Body of pancreas (tissue), 4 donors: ENCODE results near the gene WNT5B. TPM values are rescaled to one million over a fixed set of nuclear protein-coding genes. Genes with fewer than 3 reads are reported as not detected.

Experiments
- ATAC-seq: fragments of 150-250 bp; one replicate; pipeline ENCODE4 v1.9.1; 2016
- DNase-seq, 4 donors: peaks; one replicate each; pipeline ENCODE4 v3.0.0-alpha.2; 2019
- H3K27ac ChIP-seq, 4 donors: fragments of 200-600 bp; sonication (generic); 1 replicate in 3 of 4; 2 replicates in 1 of 4; pipeline versions ENCODE4 v1.5.1 to v1.6.1; 2016 to 2019; ENCODE audit warnings: mild to moderate bottlenecking in 1 of 4, mixed read lengths in 1 of 4, moderate library complexity in 1 of 4
- H3K27me3 ChIP-seq, 2 donors: fragments of 200-600 bp; sonication (generic); one replicate each; pipeline ENCODE4 v1.6.0; 2016; ENCODE audit warnings: mild to moderate bottlenecking in 1 of 2
- H3K36me3 ChIP-seq, 2 donors: fragments of 200-600 bp; sonication (generic); replicated peaks in 1 of 2; 2 replicates each; pipeline ENCODE4 v1.5.1; 2016; ENCODE audit warnings: low read depth in 2 of 2; ENCODE audit not compliant: insufficient read depth in 1 of 2
- H3K4me1 ChIP-seq: fragments of 200-600 bp; sonication (generic); one replicate; pipeline ENCODE4 v1.6.0; 2016
- H3K4me3 ChIP-seq, 2 donors: fragments of 200-600 bp; sonication (generic); 1 replicate in 1 of 2; 2 replicates in 1 of 2; pipeline ENCODE4 v1.5.1; 2016 to 2019
- H3K9me3 ChIP-seq, 3 donors: fragments of 200-600 bp; sonication (generic); 1 replicate in 2 of 3; 2 replicates in 1 of 3; pipeline ENCODE4 v1.5.1; 2016
- POLR2A ChIP-seq, 3 donors: fragments of 450-650 bp; IDR thresholded peaks; one replicate each; pipeline ENCODE4 v1.6.1; 2016; ENCODE audit warnings: antibody characterized with exemption in 3 of 3, mild to moderate bottlenecking in 2 of 3
- WGBS, 2 donors: methylation state at CpG; one replicate each; pipeline ENCODE4 v1.1.5; 2017; 5-methylcytosine and 5-hydroxymethylcytosine counted together
- intact Hi-C: fragments of 100-400 bp; cut with DNase I; formaldehyde crosslinking; loops from one replicate; pipeline ENCODE4 v1.15.1; 2023
- total RNA-seq, 2 donors: library from RNA; depleted of rRNA; stranded (reverse); fragments of >200 nt; gene quantifications; one replicate each; pipeline ENCODE4 v1.1.0, GENCODE V29; 2016
- TF ChIP-seq, protein P1 (sequence below), 7 experiments: fragments of 450-650 bp in 4 of 7; fragments of 200-600 bp in 3 of 7; sonication (generic) in 3 of 7; IDR thresholded peaks; one replicate each; pipeline ENCODE4 v1.5.1; 2016 to 2019; ENCODE audit warnings: antibody characterized with exemption in 7 of 7

WNT5B gene
- total RNA-seq, 2 donors from 2014 or later, result not detected

DNA sequence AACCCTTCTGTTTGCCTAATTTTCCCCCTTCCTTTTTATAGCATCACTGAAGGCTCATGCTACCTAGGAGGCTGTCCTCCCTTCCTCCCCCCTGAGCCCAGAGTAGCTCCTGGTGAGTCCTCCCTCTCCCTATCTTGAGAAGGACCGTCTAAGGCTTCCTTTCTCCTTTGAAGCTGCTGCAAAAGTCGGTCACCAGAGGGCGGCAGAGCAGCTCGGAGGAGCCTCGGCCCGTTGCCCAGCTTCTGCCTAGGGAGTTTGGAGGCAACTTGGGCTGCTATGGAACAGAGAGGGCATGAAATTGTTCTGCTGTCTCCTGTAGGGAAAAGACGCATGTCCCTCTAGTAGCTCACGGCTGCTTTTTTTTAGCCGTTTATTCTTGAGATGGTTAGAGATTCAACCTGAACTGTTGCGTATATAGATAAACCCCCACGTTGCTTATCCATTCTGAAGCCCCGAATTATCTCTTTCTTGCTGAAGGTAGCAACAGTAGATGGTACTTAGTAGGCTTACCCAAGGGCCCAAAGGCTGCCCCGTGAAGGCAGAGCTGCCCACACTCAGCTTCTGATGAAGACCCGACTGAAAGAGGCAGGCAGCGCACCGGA, 5.7 kb downstream of the WNT5B start:
- TF ChIP-seq, protein P1, sequence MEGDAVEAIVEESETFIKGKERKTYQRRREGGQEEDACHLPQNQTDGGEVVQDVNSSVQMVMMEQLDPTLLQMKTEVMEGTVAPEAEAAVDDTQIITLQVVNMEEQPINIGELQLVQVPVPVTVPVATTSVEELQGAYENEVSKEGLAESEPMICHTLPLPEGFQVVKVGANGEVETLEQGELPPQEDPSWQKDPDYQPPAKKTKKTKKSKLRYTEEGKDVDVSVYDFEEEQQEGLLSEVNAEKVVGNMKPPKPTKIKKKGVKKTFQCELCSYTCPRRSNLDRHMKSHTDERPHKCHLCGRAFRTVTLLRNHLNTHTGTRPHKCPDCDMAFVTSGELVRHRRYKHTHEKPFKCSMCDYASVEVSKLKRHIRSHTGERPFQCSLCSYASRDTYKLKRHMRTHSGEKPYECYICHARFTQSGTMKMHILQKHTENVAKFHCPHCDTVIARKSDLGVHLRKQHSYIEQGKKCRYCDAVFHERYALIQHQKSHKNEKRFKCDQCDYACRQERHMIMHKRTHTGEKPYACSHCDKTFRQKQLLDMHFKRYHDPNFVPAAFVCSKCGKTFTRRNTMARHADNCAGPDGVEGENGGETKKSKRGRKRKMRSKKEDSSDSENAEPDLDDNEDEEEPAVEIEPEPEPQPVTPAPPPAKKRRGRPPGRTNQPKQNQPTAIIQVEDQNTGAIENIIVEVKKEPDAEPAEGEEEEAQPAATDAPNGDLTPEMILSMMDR (IDR thresholded peaks at IDR 0.05), result peak; percentile 38 to 83 (median 73)
- TF ChIP-seq POLR2A (IDR thresholded peaks at IDR 0.05), result no peak
- peak; percentile 81 to 90 (median 86) for DNase-seq
- WGBS, 2 donors, result 37 to 42% methylated on average over 15 to 16 of the region's 16 CpGs
- intact Hi-C loops, result no loop called here
- H3K27ac ChIP-seq, result no peak overlapping the region
- no peaks in the 10 kb centered on the region for H3K27me3 ChIP-seq
- ATAC-seq, result peak; percentile 79
- H3K36me3 ChIP-seq, result no peaks in the 10 kb centered on the region
- H3K4me1 ChIP-seq, result peaks cover 17% of the 10 kb centered on the region
- no peaks in the 10 kb centered on the region for H3K9me3 ChIP-seq
- H3K4me3 ChIP-seq, result no peak overlapping the region

DNA sequence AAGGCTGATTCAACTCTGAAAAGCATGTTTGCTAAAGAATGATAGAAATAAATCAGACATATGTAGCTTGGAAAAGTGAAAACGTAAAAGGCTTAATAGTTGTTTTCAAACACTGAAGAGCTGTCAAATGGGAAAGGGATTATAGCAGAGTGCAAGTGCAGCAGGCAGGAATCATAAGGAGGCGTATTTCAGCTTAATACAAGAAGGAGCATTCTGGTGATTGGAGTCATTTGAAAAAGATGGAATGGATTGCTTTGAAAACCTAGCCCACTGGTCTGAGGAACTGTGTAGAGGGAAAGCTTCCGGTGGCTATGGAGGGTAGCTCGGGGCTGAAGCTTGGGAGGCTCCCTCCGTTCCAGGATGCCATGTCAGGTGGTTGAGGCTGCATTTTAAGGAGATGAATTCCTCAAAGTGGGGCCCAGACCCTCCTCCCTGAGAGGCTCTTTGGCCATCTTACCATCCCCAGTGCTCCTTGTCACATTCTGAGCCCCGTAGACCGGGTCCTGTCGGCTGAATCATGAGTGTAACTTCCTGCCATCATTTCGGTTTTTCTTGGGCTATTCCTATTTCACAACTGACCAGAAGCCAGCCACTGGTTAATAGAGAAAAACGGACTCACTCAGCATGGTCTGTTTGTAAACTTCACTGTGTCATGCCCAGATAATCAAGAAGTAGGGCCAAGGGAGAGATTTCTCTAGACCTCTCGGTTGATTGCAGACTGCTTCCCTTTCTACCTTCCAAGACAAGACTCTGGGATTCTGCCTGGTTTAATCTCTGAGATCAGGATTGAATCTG, 6.5 kb downstream of the WNT5B start:
- ATAC-seq (no peak), DNase-seq (no peak)
- Histone ChIP-seq H3K27me3 (no peaks in the 10 kb centered on the region), H3K4me1 (peaks cover 9% of the 10 kb centered on the region), H3K4me3 (no peak overlapping the region), H3K9me3 (no peaks in the 10 kb centered on the region), H3K27ac (no peak overlapping the region), H3K36me3 (no peaks in the 10 kb centered on the region)
- intact Hi-C loops, result no loop called here
- 72 to 87% methylated on average over 11 of the region's 11 CpGs for WGBS, 2 donors
- TF ChIP-seq, protein P1 (IDR thresholded peaks at IDR 0.05), result no peak
- TF ChIP-seq POLR2A (IDR thresholded peaks at IDR 0.05), result no peak

DNA sequence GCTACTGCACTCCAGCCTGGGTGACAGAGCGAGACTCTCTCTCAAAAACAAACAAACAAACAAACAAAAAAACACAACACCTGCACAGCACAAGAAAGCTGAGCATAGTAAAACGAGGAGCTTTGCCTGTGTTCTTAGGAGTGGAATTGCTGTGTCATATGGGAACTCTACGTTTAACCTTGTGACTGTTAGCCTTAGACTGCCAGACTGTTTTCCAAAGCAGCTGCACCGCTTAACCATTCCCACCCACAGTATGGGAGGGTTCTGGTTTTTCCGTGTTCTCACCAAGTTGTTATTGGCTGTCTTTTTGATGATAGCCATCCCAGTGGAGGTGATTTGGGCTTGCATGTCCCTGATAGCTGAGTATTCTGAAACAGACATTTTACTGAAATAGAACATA, 9.2 kb downstream of the WNT5B start:
- intact Hi-C loops, result no loop called here
- no peak overlapping the region for H3K4me3 ChIP-seq
- no peaks in the 10 kb centered on the region for H3K27me3 ChIP-seq
- 56 to 60% methylated on average over 5 of the region's 5 CpGs for WGBS, 2 donors
- no peak for DNase-seq
- no peak overlapping the region for H3K27ac ChIP-seq
- H3K4me1 ChIP-seq, result peaks cover 4% of the 10 kb centered on the region
- H3K36me3 ChIP-seq, result no peaks in the 10 kb centered on the region
- no peak for TF ChIP-seq POLR2A (IDR thresholded peaks at IDR 0.05)
- TF ChIP-seq, protein P1 (IDR thresholded peaks at IDR 0.05), result no peak
- no peaks in the 10 kb centered on the region for H3K9me3 ChIP-seq
- ATAC-seq, result no peak

DNA sequence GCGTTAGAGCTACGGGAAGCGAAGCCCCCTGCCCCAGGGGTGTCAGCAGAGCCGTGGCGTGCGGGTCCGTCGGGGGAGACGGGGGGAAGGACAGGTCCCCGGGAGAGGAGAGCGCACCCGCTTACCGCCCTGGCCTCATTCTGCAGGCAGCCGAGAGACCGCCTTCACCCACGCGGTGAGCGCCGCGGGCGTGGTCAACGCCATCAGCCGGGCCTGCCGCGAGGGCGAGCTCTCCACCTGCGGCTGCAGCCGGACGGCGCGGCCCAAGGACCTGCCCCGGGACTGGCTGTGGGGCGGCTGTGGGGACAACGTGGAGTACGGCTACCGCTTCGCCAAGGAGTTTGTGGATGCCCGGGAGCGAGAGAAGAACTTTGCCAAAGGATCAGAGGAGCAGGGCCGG, 10.5 kb downstream of the WNT5B start:
- no peak for ATAC-seq
- H3K27ac ChIP-seq, result no peak overlapping the region
- H3K4me3 ChIP-seq, result no peak overlapping the region
- intact Hi-C loops, result no loop called here
- no peaks in the 10 kb centered on the region for H3K36me3 ChIP-seq
- DNase-seq, result peak in 1 of 4 donors; percentile 16
- WGBS, 2 donors, result 80 to 87% methylated on average over 32 to 40 of the region's 40 CpGs
- peaks cover 3% of the 10 kb centered on the region for H3K4me1 ChIP-seq
- TF ChIP-seq POLR2A (IDR thresholded peaks at IDR 0.05), result no peak
- TF ChIP-seq, protein P1 (IDR thresholded peaks at IDR 0.05), result no peak
- no peaks in the 10 kb centered on the region for H3K9me3 ChIP-seq
- no peaks in the 10 kb centered on the region for H3K27me3 ChIP-seq
